T-helper 17 cell (primary cell): Measurements from ENCODE around the gene SPATA20. TPM values are rescaled to one million over a fixed set of nuclear protein-coding genes. Genes with fewer than 3 reads are reported as not detected.

Source experiments
- ATAC-seq: fragments of 150-1000 bp; cut with Tn5 transposase; 2 replicates; pipeline ENCODE4 v1.10.0; 2021; ENCODE audit warnings: mild to moderate bottlenecking, moderate library complexity
- DNase-seq, 3 donors: peaks; one replicate each; pipeline versions ENCODE4 v3.0.0 to v3.0.0-alpha.2; 2020 to 2021
- H3K9me3 ChIP-seq: one replicate; pipeline ENCODE4 v1.7.0; 2013; ENCODE audit warnings: low read length, mild to moderate bottlenecking; ENCODE audit not compliant: control insufficient read depth, poor library complexity, severe bottlenecking
- H3K27ac Mint-ChIP-seq: one replicate; pipeline ENCODE4 v1.8.0; 2022; ENCODE audit warnings: mild to moderate bottlenecking, moderate library complexity, mixed read lengths
- H3K27me3 Mint-ChIP-seq: one replicate; pipeline ENCODE4 v1.8.0; 2022; ENCODE audit warnings: mixed read lengths
- H3K36me3 Mint-ChIP-seq: one replicate; pipeline ENCODE4 v1.8.0; 2022; ENCODE audit warnings: low read depth, mixed read lengths
- H3K4me1 Mint-ChIP-seq: one replicate; pipeline ENCODE4 v1.8.0; 2022; ENCODE audit warnings: mild to moderate bottlenecking, mixed read lengths
- H3K4me3 Mint-ChIP-seq: one replicate; pipeline ENCODE4 v1.8.0; 2022; ENCODE audit warnings: mild to moderate bottlenecking, moderate library complexity, mixed read lengths
- total RNA-seq, 4 donors: library from RNA in 2 of 4; stranded (reverse) in 2 of 4; gene quantifications; one replicate each; pipeline ENCODE4 v1.2.3 and lab custom pipeline; 2022 to 2026

Gene SPATA20
- total RNA-seq, 2 donors from 2014 or later = 11.3 to 16.4 TPM

- Mint-ChIP-seq H3K4me3 (no peak overlapping the region), H3K27me3 (peaks cover 55% of the 10 kb centered on the region), H3K36me3 (no peaks in the 10 kb centered on the region), H3K4me1 (peaks cover 6% of the 10 kb centered on the region), H3K27ac (no peak overlapping the region)
- H3K9me3 ChIP-seq = no peaks in the 10 kb centered on the region
- DNase-seq (no peak), ATAC-seq (no peak)
These were observed 25.6 kb downstream of the SPATA20 start for GRCh38 chr17:50572541-50572940.

- Mint-ChIP-seq H3K4me3 (no peak overlapping the region), H3K27me3 (peaks cover 62% of the 10 kb centered on the region), H3K27ac (no peak overlapping the region), H3K4me1 (peaks cover 10% of the 10 kb centered on the region), H3K36me3 (peaks cover 3% of the 10 kb centered on the region)
- ATAC-seq (no peak), DNase-seq (no peak)
- no peaks in the 10 kb centered on the region for H3K9me3 ChIP-seq
These were observed 27.1 kb downstream of the SPATA20 start for GRCh38 chr17:50573866-50574611.

GRCh38 chr17:50575581-50576210 lies 28.7 kb downstream of the SPATA20 start:
- H3K4me1 Mint-ChIP-seq = peaks cover 10% of the 10 kb centered on the region
- H3K27me3 Mint-ChIP-seq = peaks cover 63% of the 10 kb centered on the region
- no peak overlapping the region for H3K4me3 Mint-ChIP-seq
- H3K27ac Mint-ChIP-seq = no peak overlapping the region
- peaks cover 3% of the 10 kb centered on the region for H3K36me3 Mint-ChIP-seq
- no peak for DNase-seq
- no peak for ATAC-seq
- H3K9me3 ChIP-seq = no peaks in the 10 kb centered on the region

GRCh38 chr17:50576864-50577263 lies 29.9 kb downstream of the SPATA20 start:
- DNase-seq (no peak), ATAC-seq (no peak)
- Mint-ChIP-seq H3K4me3 (no peak overlapping the region), H3K4me1 (peaks cover 7% of the 10 kb centered on the region), H3K27ac (no peak overlapping the region), H3K27me3 (peaks cover 61% of the 10 kb centered on the region), H3K36me3 (peaks cover 3% of the 10 kb centered on the region)
- no peaks in the 10 kb centered on the region for H3K9me3 ChIP-seq

GRCh38 chr17:50577451-50577954 lies 30.5 kb downstream of the SPATA20 start:
- Mint-ChIP-seq H3K4me3 (no peak overlapping the region), H3K27ac (no peak overlapping the region), H3K27me3 (peaks cover 61% of the 10 kb centered on the region), H3K36me3 (peaks cover 3% of the 10 kb centered on the region), H3K4me1 (peaks cover 6% of the 10 kb centered on the region)
- H3K9me3 ChIP-seq = no peaks in the 10 kb centered on the region
- ATAC-seq (no peak), DNase-seq (no peak)

- DNase-seq = no peak
- H3K9me3 ChIP-seq = no peaks in the 10 kb centered on the region
- H3K4me3 Mint-ChIP-seq = no peak overlapping the region
- peak overlapping the region; percentile 19 for H3K27ac Mint-ChIP-seq
- ATAC-seq = no peak
- H3K36me3 Mint-ChIP-seq = peaks cover 3% of the 10 kb centered on the region
- peaks cover 57% of the 10 kb centered on the region for H3K27me3 Mint-ChIP-seq
- peaks cover 6% of the 10 kb centered on the region for H3K4me1 Mint-ChIP-seq
These were observed 31.2 kb downstream of the SPATA20 start for GRCh38 chr17:50578173-50578572.

- no peaks in the 10 kb centered on the region for H3K9me3 ChIP-seq
- Mint-ChIP-seq H3K4me3 (no peak overlapping the region), H3K27me3 (peaks cover 57% of the 10 kb centered on the region), H3K27ac (no peak overlapping the region), H3K4me1 (peaks cover 6% of the 10 kb centered on the region), H3K36me3 (peaks cover 3% of the 10 kb centered on the region)
- DNase-seq (no peak), ATAC-seq (no peak)
These were observed 32.4 kb downstream of the SPATA20 start for GRCh38 chr17:50579399-50579798.

GRCh38 chr17:50580646-50581045 lies 33.7 kb downstream of the SPATA20 start:
- H3K27me3 Mint-ChIP-seq = peaks cover 50% of the 10 kb centered on the region
- no peak for DNase-seq
- H3K9me3 ChIP-seq = no peaks in the 10 kb centered on the region
- H3K36me3 Mint-ChIP-seq = peaks cover 3% of the 10 kb centered on the region
- H3K27ac Mint-ChIP-seq = no peak overlapping the region
- H3K4me3 Mint-ChIP-seq = no peak overlapping the region
- no peak for ATAC-seq
- H3K4me1 Mint-ChIP-seq = peaks cover 6% of the 10 kb centered on the region

- H3K4me1 Mint-ChIP-seq = peaks cover 6% of the 10 kb centered on the region
- DNase-seq (no peak), ATAC-seq (no peak)
- H3K27me3 Mint-ChIP-seq = peaks cover 51% of the 10 kb centered on the region
- no peak overlapping the region for H3K4me3 Mint-ChIP-seq
- H3K36me3 Mint-ChIP-seq = peaks cover 3% of the 10 kb centered on the region
- H3K27ac Mint-ChIP-seq = no peak overlapping the region
- no peaks in the 10 kb centered on the region for H3K9me3 ChIP-seq
These were observed 34.3 kb downstream of the SPATA20 start for GRCh38 chr17:50581316-50581715.

GRCh38 chr17:50582741-50583140 lies 35.8 kb downstream of the SPATA20 start:
- H3K9me3 ChIP-seq = no peaks in the 10 kb centered on the region
- Mint-ChIP-seq H3K4me3 (no peak overlapping the region), H3K4me1 (peaks cover 4% of the 10 kb centered on the region), H3K27me3 (peaks cover 51% of the 10 kb centered on the region), H3K36me3 (peaks cover 3% of the 10 kb centered on the region), H3K27ac (no peak overlapping the region)
- DNase-seq (no peak), ATAC-seq (no peak)

GRCh38 chr17:50583641-50584040 lies 36.7 kb downstream of the SPATA20 start:
- Mint-ChIP-seq H3K27ac (no peak overlapping the region), H3K4me3 (peak overlapping the region; percentile 39)

GRCh38 chr17:50584116-50584515 lies 37.1 kb downstream of the SPATA20 start:
- Mint-ChIP-seq H3K27ac (no peak overlapping the region), H3K4me3 (no peak overlapping the region), H3K36me3 (no peaks in the 10 kb centered on the region), H3K27me3 (peaks cover 37% of the 10 kb centered on the region), H3K4me1 (peaks cover 2% of the 10 kb centered on the region)
- DNase-seq (no peak), ATAC-seq (no peak)
- H3K9me3 ChIP-seq = no peaks in the 10 kb centered on the region

More at GRCh38 chr17:50583641-50584040, 36.7 kb downstream of the SPATA20 start:
- ATAC-seq (no peak), DNase-seq (no peak)
- H3K4me1 Mint-ChIP-seq = peaks cover 3% of the 10 kb centered on the region
- H3K27me3 Mint-ChIP-seq = peaks cover 42% of the 10 kb centered on the region
- H3K36me3 Mint-ChIP-seq = peaks cover 2% of the 10 kb centered on the region
- H3K9me3 ChIP-seq = no peaks in the 10 kb centered on the region

- Mint-ChIP-seq H3K27ac (no peak overlapping the region), H3K4me1 (peaks cover 5% of the 10 kb centered on the region), H3K36me3 (no peaks in the 10 kb centered on the region), H3K4me3 (no peak overlapping the region), H3K27me3 (peaks cover 37% of the 10 kb centered on the region)
- no peaks in the 10 kb centered on the region for H3K9me3 ChIP-seq
- DNase-seq (no peak), ATAC-seq (no peak)
These were observed 37.8 kb downstream of the SPATA20 start for GRCh38 chr17:50584749-50585148.
